ENCODE results near the gene SLC16A12.

GRCh38 chr10:89474452-89474851 lies 60.9 kb downstream of the SLC16A12 start:
- TF ChIP-seq, protein P1, sequence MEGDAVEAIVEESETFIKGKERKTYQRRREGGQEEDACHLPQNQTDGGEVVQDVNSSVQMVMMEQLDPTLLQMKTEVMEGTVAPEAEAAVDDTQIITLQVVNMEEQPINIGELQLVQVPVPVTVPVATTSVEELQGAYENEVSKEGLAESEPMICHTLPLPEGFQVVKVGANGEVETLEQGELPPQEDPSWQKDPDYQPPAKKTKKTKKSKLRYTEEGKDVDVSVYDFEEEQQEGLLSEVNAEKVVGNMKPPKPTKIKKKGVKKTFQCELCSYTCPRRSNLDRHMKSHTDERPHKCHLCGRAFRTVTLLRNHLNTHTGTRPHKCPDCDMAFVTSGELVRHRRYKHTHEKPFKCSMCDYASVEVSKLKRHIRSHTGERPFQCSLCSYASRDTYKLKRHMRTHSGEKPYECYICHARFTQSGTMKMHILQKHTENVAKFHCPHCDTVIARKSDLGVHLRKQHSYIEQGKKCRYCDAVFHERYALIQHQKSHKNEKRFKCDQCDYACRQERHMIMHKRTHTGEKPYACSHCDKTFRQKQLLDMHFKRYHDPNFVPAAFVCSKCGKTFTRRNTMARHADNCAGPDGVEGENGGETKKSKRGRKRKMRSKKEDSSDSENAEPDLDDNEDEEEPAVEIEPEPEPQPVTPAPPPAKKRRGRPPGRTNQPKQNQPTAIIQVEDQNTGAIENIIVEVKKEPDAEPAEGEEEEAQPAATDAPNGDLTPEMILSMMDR (IDR thresholded peaks at IDR 0.05; ENCODE audit: poor library complexity) = no peak
- no peak for TF ChIP-seq EZH2phosphoT487 (IDR thresholded peaks at IDR 0.05; ENCODE audit: low read depth, severe bottlenecking, unreplicated experiment)

Measured in hepatocyte (in vitro differentiated cells).